ENCODE measurements around the gene RPP14. TPM values are rescaled to one million over a fixed set of nuclear protein-coding genes. Genes with fewer than 3 reads are reported as not detected.

The RPP14 gene
- total RNA-seq, 1 experiment from 2014 or later: 22.4 TPM

GRCh38 chr3:58366699-58367098, 60.7 kb downstream of the RPP14 start (continued):
- TF ChIP-seq ZBTB33 (IDR thresholded peaks at IDR 0.05; ENCODE audit: extremely low read depth, insufficient replicate concordance, low read length): no peak
- TF ChIP-seq POLR2A (IDR thresholded peaks at IDR 0.05; ENCODE audit: borderline replicate concordance, extremely low read depth, insufficient read depth, insufficient read length): no peak
- TF ChIP-seq CBX3 (IDR thresholded peaks at IDR 0.05; ENCODE audit: low read depth): no peak
- TF ChIP-seq JUND (IDR thresholded peaks at IDR 0.05): no peak
- no peak for TF ChIP-seq ATF3 (IDR thresholded peaks at IDR 0.05)
- no peak for TF ChIP-seq SIN3A (IDR thresholded peaks at IDR 0.05; ENCODE audit: low read depth)

GRCh38 chr3:58369038-58369437, 63.0 kb downstream of the RPP14 start:
- H3K9ac ChIP-seq (ENCODE audit: low read length): no peak overlapping the region
- ATAC-seq: no peak
- no peaks in the 10 kb centered on the region for H3K27me3 ChIP-seq (ENCODE audit: insufficient read depth, low read length)
- H3K9me2 ChIP-seq (ENCODE audit: insufficient read depth): no peaks in the 10 kb centered on the region
- DNase-seq (ENCODE audit: low read depth, low spot score): no peak
- intact Hi-C loops (cut with micrococcal nuclease): no loop called here
- POLR2A ChIA-PET: no interaction called here
- H3K4me2 ChIP-seq (ENCODE audit: low read length): no peak overlapping the region
- CTCF ChIA-PET: no interaction called here
- H4K20me1 ChIP-seq (ENCODE audit: insufficient read depth): no peaks in the 10 kb centered on the region
- RAD21 ChIA-PET (ENCODE audit: low non-redundant PET in 1 of 2, low total read pairs in 2 of 2, uncharacterized antibody in 2 of 2, unreplicated experiment in 2 of 2): no interaction called here
- no peak overlapping the region for H2AFZ ChIP-seq (ENCODE audit: low read depth, low read length, poor library complexity, severe bottlenecking)
- no peak for TF ChIP-seq REST (IDR thresholded peaks at IDR 0.05; ENCODE audit: low read depth)
- no peak for TF ChIP-seq POLR2A (IDR thresholded peaks at IDR 0.05; ENCODE audit: borderline replicate concordance, extremely low read depth, insufficient read depth, insufficient read length)
- TF ChIP-seq SRF (IDR thresholded peaks at IDR 0.05; ENCODE audit: low read depth): no peak
- BruUV-seq (replicated peaks): no TSS peak
- no peaks in the 10 kb centered on the region for H3K4me1 ChIP-seq (ENCODE audit: control insufficient read depth in 1 of 2, insufficient read depth in 2 of 2, low read length in 2 of 2)
- no peaks in the 10 kb centered on the region for H3K79me2 ChIP-seq (ENCODE audit: insufficient read depth, low read length)
- no peak overlapping the region for H3K27ac ChIP-seq (ENCODE audit: low read depth, low read length)
- no peaks in the 10 kb centered on the region for H3K9me3 ChIP-seq (ENCODE audit: control insufficient read depth in 1 of 2, insufficient read depth in 1 of 2, low read depth in 1 of 2, low read length in 2 of 2)
- no peak overlapping the region for H3K4me3 ChIP-seq (replicated peaks in 1 of 2; ENCODE audit: low read depth in 1 of 2, low read length in 2 of 2)
- H3K36me3 ChIP-seq (ENCODE audit: control insufficient read depth in 1 of 2, insufficient read depth in 2 of 2, low read length in 2 of 2): no peaks in the 10 kb centered on the region

Other genes with a start within 250 kb of the RPP14 start
- gene DNASE1L3, start 95.3 kb upstream of the RPP14 start, total RNA-seq (2021; ENCODE audit: unreplicated experiment): not detected
- 12.7 TPM for gene ABHD6, start 68.5 kb upstream of the RPP14 start, total RNA-seq (2021; ENCODE audit: unreplicated experiment)
- gene HTD2, start 275 bp downstream of the RPP14 start, total RNA-seq (2021; ENCODE audit: unreplicated experiment): 13.5 TPM
- 10.2 TPM for gene PXK, start 26.6 kb downstream of the RPP14 start, total RNA-seq (2021; ENCODE audit: unreplicated experiment)
- 60.2 TPM for gene PDHB, start 127.6 kb downstream of the RPP14 start, total RNA-seq (2021; ENCODE audit: unreplicated experiment)
- gene KCTD6, start 185.9 kb downstream of the RPP14 start, total RNA-seq (2021; ENCODE audit: unreplicated experiment): 12.0 TPM
- 12.8 TPM for gene ACOX2, start 230.9 kb downstream of the RPP14 start, total RNA-seq (2021; ENCODE audit: unreplicated experiment)

All from HCT116 (cell line).